ENCODE results near the gene AGER.

GRCh38 chr6:32220021-32220420 is 36.0 kb upstream of the AGER start:
- TF ChIP-seq CTCF (IDR thresholded peaks at IDR 0.05; ENCODE audit: poor library complexity) (no peak), EZH2 (IDR thresholded peaks at IDR 0.05; ENCODE audit: borderline replicate concordance) (no peak)
